Melanocyte of skin (primary cell): ENCODE data around the gene CCDC97. TPM values are rescaled to one million over a fixed set of nuclear protein-coding genes. Genes with fewer than 3 reads are reported as not detected.

Source experiments
- small RNA-seq, 2 donors: library from RNA; depleted of rRNA; stranded (forward); fragments of <200 nt; gene quantifications; one replicate each; pipeline ENCODE3, GENCODE V24; 2012
- total RNA-seq, 2 donors: library from RNA; depleted of rRNA; stranded (reverse); fragments of >200 nt; gene quantifications; 2 replicates each; pipeline ENCODE4 v1.2.3, GENCODE V29; 2012

The CCDC97 gene
- total RNA-seq, result 10 to 100 TPM; 10.3 to 11.3 TPM

DNA sequence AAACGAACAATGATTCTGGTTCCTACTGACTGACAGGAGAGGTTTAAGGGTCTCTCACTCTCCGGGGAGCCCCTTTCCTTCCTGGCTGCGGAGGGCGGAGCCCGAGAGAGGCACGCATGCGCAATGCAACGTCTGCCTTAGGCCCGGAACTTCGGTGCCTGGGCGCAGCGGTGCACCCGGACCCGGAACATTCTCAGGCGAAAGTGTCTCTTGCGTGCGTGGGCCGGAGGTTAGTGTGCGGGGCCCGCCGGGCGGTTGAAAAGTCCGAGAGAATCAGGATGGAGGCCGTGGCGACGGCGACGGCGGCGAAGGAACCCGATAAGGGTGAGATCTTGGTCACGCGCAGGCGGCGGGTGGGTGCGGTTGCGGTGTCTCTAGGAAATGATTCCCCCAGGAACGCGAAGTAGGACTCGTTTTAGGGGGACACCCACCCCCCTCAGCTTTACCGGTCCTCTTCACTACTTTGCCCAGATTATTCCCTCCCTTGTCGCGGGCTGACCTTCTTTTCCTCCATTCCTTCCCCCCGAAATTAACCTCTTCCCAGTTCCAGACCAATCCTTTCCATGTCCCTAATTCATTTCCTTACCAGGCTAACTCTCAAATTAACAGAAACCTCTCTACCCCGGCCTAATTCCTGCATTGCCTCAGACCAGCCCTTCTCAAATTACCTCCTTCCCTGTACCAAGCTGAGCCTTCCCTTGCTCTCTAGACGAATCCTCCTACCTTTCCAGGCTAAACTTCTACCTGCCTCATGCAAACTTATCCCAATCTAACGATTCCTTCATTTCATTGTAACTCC is at the start of gene CCDC97:
CCDC97 (plus strand) TSS at position 140 of the 799 bp plus-strand sequence; CDS start at position 279, 139 bp downstream.

DNA sequence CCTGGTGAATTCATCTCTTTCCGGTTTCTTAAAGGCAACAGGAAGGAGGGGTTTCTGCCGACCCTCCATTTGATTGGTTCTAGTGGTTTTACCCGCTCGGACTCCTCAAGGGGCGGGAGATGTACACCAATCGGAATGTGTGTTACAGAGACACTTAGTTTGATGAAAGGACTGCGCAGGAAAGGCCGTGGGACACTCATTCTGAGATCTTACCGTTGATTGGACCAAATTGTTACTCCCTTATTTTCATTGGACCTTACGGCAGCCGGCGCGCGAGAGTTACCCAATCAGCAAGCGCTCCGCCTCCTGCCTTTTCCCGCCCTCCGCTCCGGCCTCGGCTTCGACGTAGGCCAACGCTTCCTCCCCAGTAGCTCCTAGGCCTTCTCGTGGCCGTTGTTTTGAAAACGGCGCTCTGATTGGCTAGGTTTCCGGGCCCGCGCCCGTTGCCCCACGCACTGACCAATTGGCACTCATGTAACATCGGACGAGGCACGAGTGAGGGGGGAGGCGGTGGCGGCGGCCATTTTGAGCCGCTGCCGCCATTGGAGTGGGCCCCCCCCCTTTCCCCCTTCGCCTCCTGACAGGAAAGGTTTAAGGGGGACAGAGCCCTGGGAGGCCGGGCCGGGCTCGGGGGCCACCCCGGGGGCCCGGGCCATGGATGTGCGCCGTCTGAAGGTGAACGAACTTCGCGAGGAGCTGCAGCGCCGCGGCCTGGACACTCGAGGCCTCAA is 46.0 kb upstream of the CCDC97 start, which contains the start of gene HNRNPUL1:
HNRNPUL1 (plus strand) TSS at position 523 of the 731 bp plus-strand sequence; CDS start at position 655, 132 bp downstream.

DNA sequence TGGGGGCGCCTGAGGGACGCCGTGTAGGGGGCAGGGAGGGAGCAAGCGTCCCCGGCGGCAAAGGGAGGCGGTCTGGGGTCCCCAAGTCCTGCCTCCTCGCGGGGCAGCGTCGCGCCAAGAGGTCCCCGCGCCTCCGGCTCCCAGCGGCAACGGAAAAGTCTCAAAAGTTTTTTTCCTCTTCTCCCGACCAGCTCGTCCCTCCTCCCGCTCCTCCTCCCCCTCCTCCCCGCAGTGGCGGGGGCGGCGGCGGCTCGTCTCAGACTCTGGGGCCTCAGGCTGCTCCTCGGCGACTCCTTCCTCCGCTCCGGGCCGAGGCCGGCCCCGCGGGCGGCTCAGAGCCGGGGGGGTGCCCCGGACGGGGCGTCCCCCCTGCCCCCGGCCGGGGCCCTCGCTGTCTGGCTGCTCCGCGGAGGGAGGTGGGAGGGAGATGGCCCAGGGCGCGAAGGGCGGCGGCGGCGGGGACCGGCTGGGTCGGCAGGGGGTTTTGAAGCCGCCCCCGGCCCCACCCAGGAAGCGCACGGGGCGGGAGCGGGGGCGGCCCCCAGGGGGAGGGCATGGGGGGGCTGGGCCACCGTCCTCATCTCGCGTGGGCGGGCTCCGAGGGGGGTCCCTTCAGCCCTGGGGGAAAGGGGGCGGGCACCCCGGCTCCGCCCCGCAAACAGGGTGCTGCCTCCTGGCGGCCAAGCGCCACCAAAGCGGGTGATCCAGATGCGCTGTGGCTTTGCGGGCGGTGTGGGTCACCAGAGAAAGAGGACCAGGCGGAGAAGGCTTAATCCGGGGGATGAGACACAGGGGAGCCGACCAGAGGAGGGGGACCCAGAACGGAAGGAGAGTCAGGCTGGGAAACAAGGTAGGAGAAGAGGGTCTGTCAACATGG is 43.7 kb downstream of the CCDC97 start, which contains the start of gene TGFB1:
TGFB1 (minus strand) TSS at position 457 of the 877 bp plus-strand sequence. CDS start 878 bp downstream, outside the sequence.

DNA sequence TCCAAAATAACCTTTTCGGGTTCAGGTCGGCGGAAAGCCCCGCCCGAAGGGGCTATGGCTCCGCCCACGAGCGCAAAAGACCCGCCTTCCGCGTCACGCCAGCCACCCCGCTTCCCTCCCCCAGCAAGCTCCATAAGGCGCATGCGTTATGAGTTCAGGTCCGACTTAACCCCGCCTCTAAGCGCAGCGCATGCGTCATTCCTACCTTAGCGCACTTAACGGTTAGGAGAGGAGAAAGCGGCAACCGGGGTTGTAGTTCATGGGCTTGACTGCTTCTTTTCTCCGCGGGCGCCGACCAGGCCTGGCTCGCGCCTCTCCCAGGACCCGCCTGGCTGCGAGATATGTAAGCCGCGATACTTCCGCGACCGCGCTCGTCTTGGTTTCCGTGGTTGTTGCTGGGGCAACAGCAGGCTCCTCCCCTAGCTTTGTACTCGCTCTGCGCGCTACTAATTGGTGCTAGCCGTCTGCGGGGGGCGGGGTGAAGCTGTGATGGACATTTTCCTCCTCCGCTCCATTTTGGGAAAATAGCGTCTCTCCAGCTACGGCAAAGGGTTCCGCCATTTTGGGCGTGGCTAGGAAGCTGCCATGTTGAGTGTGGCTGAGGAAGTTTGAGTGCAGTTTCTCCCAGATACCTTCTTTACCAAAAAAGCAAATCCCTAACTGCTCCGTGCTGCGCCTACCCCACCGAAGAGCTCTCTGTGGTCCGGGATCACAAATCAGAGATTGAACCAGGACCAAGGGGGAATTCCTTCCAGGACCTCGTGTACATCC is 54.0 kb downstream of the CCDC97 start, which contains the start of gene B9D2:
B9D2 (minus strand) TSS at position 397 of the 771 bp plus-strand sequence. CDS start 630 bp downstream, outside the sequence.

Small RNA genes lying within 50 kb of the gene (small RNA-seq; reads per million reads assigned to genes)
- 0 reads per million in 2 donors for gene RN7SL34P

Other genes with a start within 250 kb of the CCDC97 start
- not detected for gene CYP2A13, start 221.7 kb upstream of the CCDC97 start, total RNA-seq
- not detected for gene CYP2F1, start 195.7 kb upstream of the CCDC97 start, total RNA-seq
- gene CYP2S1, start 117.0 kb upstream of the CCDC97 start, total RNA-seq, result under 1 TPM in 1 of 2 donors, not detected in 1; 1.00 TPM
- gene AXL, start 90.9 kb upstream of the CCDC97 start, total RNA-seq, result 10 to 100 TPM; 12.7 to 28.6 TPM
- 100 to 1,000 TPM in 1 of 2 donors, 10 to 100 TPM in 1; 78.1 to 108 TPM for gene HNRNPUL1, start 45.8 kb upstream of the CCDC97 start, total RNA-seq
- gene TGFB1, start 43.8 kb downstream of the CCDC97 start, total RNA-seq, result under 1 TPM; 0.34 to 0.67 TPM
- 1 to 10 TPM; 3.1 to 3.3 TPM for gene B9D2, start 54.0 kb downstream of the CCDC97 start, total RNA-seq
- 1 to 10 TPM in 1 of 2 donors, under 1 TPM in 1; 0.67 to 1.4 TPM for gene TMEM91, start 66.4 kb downstream of the CCDC97 start, total RNA-seq
- gene EXOSC5, start 87.2 kb downstream of the CCDC97 start, total RNA-seq, result 10 to 100 TPM; 21.7 to 43.6 TPM
- 10 to 100 TPM; 32.0 to 41.3 TPM for gene BCKDHA, start 87.6 kb downstream of the CCDC97 start, total RNA-seq
- under 1 TPM; 0.33 to 0.34 TPM for gene B3GNT8, start 117.2 kb downstream of the CCDC97 start, total RNA-seq
- gene DMAC2, start 129.7 kb downstream of the CCDC97 start, total RNA-seq, result 10 to 100 TPM; 23.1 to 67.3 TPM
- gene ERICH4, start 133.0 kb downstream of the CCDC97 start, total RNA-seq, result not detected